Measurements from ENCODE around the gene ALAS1.

The ALAS1 gene

GRCh38 chr3:52196977-52197376 is 983 bp upstream of the ALAS1 start:
- no peak for DNase-seq (ENCODE audit: low read depth, low spot score)
- TF ChIP-seq CTCF (IDR thresholded peaks at IDR 0.05; ENCODE audit: low read depth, low read length): no peak
- no peak overlapping the region for H3K4me3 ChIP-seq (ENCODE audit: low read depth, low read length)
- in situ Hi-C loops (cut with HindIII; ENCODE audit: low sequenced_read_pairs): no loop called here

GRCh38 chr3:52197499-52197841 is 490 bp upstream of the ALAS1 start:
- no peak for DNase-seq (ENCODE audit: low read depth, low spot score)
- in situ Hi-C loops (cut with HindIII; ENCODE audit: low sequenced_read_pairs): no loop called here

GRCh38 chr3:52198643-52199608 is 966 bp downstream of the ALAS1 start:
- no peak for TF ChIP-seq CTCF (IDR thresholded peaks at IDR 0.05; ENCODE audit: low read depth, low read length)
- DNase-seq (ENCODE audit: low read depth, low spot score): no peak
- peak overlapping the region; percentile 90 for H3K4me3 ChIP-seq (ENCODE audit: low read depth, low read length)
- in situ Hi-C loops (cut with HindIII; ENCODE audit: low sequenced_read_pairs): no loop called here

More at GRCh38 chr3:52197499-52197841, 490 bp upstream of the ALAS1 start:
- no peak for TF ChIP-seq CTCF (IDR thresholded peaks at IDR 0.05; ENCODE audit: low read depth, low read length)
- peak overlapping the region; percentile 90 for H3K4me3 ChIP-seq (ENCODE audit: low read depth, low read length)

GRCh38 chr3:52200981-52201679 is 3.2 kb downstream of the ALAS1 start:
- no peak for DNase-seq (ENCODE audit: low read depth, low spot score)
- H3K4me3 ChIP-seq (ENCODE audit: low read depth, low read length): no peak overlapping the region
- no peak for TF ChIP-seq CTCF (IDR thresholded peaks at IDR 0.05; ENCODE audit: low read depth, low read length)
- in situ Hi-C loops (cut with HindIII; ENCODE audit: low sequenced_read_pairs): no loop called here

- DNase-seq (ENCODE audit: low read depth, low spot score): no peak
- in situ Hi-C loops (cut with HindIII; ENCODE audit: low sequenced_read_pairs): no loop called here
- H3K4me3 ChIP-seq (ENCODE audit: low read depth, low read length): no peak overlapping the region
- no peak for TF ChIP-seq CTCF (IDR thresholded peaks at IDR 0.05; ENCODE audit: low read depth, low read length)
Observed at GRCh38 chr3:52202384-52203077, 4.6 kb downstream of the ALAS1 start.

GRCh38 chr3:52203701-52204100 is 5.7 kb downstream of the ALAS1 start:
- no peak for DNase-seq (ENCODE audit: low read depth, low spot score)
- H3K4me3 ChIP-seq (ENCODE audit: low read depth, low read length): no peak overlapping the region
- in situ Hi-C loops (cut with HindIII; ENCODE audit: low sequenced_read_pairs): no loop called here
- TF ChIP-seq CTCF (IDR thresholded peaks at IDR 0.05; ENCODE audit: low read depth, low read length): no peak
